A673 (cell line): ENCODE data around the gene MOXD1. TPM values are rescaled to one million over a fixed set of nuclear protein-coding genes. Genes with fewer than 3 reads are reported as not detected.

Source experiments
- BruUV-seq: library from RNA; stranded (reverse); fragments of 400-500 nt; replicated peaks from 2 replicates; lab custom pipeline; 2021; lab: Mats Ljungman, UMichigan
- CTCF ChIA-PET: fragments of 300-600 bp; sonication (Branson Sonifier 250); formaldehyde crosslinking; loops from one replicate; lab custom pipeline; 2022; ENCODE audit warnings: antibody characterized with exemption; lab: Charles Lee
- POLR2A ChIA-PET: fragments of 300-600 bp; sonication (Branson Sonifier 250); formaldehyde crosslinking; loops from one replicate; lab custom pipeline; 2022; ENCODE audit warnings: antibody characterized with exemption; ENCODE audit not compliant: low non-redundant PET; lab: Charles Lee
- DNase-seq: peaks from one replicate; pipeline ENCODE4 v3.0.0-alpha.2; 2015; ENCODE audit warnings: low spot score
- H3K27ac ChIP-seq: fragments of 200-600 bp; sonication (generic); 2 replicates; pipeline ENCODE4 v1.5.1; 2016; ENCODE audit warnings: mixed run types, low read depth, mild to moderate bottlenecking, mixed read lengths, antibody characterized with exemption, low read length; ENCODE audit not compliant: poor library complexity, severe bottlenecking
- H3K27me3 ChIP-seq: fragments of 200-600 bp; sonication (generic); replicated peaks from 2 replicates; pipeline ENCODE4 v1.6.1; 2017; ENCODE audit warnings: mixed run types, low read depth, mild to moderate bottlenecking, mixed read lengths, antibody characterized with exemption, low read length; ENCODE audit not compliant: insufficient read depth, poor library complexity
- H3K36me3 ChIP-seq: fragments of 200-600 bp; sonication (generic); 2 replicates; pipeline ENCODE4 v1.6.1; 2016; ENCODE audit warnings: mixed run types, mild to moderate bottlenecking, mixed read lengths, antibody characterized with exemption, low read length; ENCODE audit not compliant: insufficient read depth, poor library complexity, severe bottlenecking
- H3K4me1 ChIP-seq: fragments of 200-600 bp; sonication (generic); 2 replicates; pipeline ENCODE4 v1.6.1; 2017; ENCODE audit warnings: mixed run types, mild to moderate bottlenecking, mixed read lengths, antibody characterized with exemption, low read length; ENCODE audit not compliant: insufficient read depth, poor library complexity, severe bottlenecking
- H3K4me3 ChIP-seq: fragments of 200-600 bp; sonication (generic); 2 replicates; pipeline ENCODE4 v1.5.1; 2016; ENCODE audit warnings: low read depth, mixed run types, mild to moderate bottlenecking, mixed read lengths, low read length; ENCODE audit not compliant: poor library complexity, severe bottlenecking
- H3K9me3 ChIP-seq: fragments of 200-600 bp; sonication (generic); 2 replicates; pipeline ENCODE4 v1.6.1; 2016; ENCODE audit warnings: mixed run types, low read depth, mild to moderate bottlenecking, mixed read lengths, antibody characterized with exemption, low read length; ENCODE audit not compliant: poor library complexity, severe bottlenecking
- EZH2 ChIP-seq: fragments of 200-600 bp; sonication (generic); IDR thresholded peaks from 2 replicates; pipeline ENCODE4 v1.6.1; 2017; ENCODE audit warnings: borderline replicate concordance, low read depth, mild to moderate bottlenecking, mixed read lengths, antibody characterized with exemption, low read length; ENCODE audit not compliant: poor library complexity, severe bottlenecking
- intact Hi-C: fragments of 100-400 bp; cut with micrococcal nuclease; formaldehyde crosslinking; loops from one replicate; pipeline ENCODE4 v1.10.0; 2022; ENCODE audit not compliant: unreplicated experiment
- total RNA-seq: library from RNA; stranded (reverse); gene quantifications from 2 replicates; pipeline ENCODE4 v1.2.3, GENCODE V29; 2021
- TF ChIP-seq, protein P1 (sequence below): fragments of 300-800, 200-600 bp; sonication (generic); conservative IDR thresholded peaks from 2 replicates; pipeline ENCODE4 v1.5.1; 2017; ENCODE audit warnings: low read depth, mild to moderate bottlenecking, antibody characterized with exemption, low read length, moderate library complexity, mixed read lengths

Gene MOXD1
- total RNA-seq, 1 experiment from 2014 or later, result not detected

DNA sequence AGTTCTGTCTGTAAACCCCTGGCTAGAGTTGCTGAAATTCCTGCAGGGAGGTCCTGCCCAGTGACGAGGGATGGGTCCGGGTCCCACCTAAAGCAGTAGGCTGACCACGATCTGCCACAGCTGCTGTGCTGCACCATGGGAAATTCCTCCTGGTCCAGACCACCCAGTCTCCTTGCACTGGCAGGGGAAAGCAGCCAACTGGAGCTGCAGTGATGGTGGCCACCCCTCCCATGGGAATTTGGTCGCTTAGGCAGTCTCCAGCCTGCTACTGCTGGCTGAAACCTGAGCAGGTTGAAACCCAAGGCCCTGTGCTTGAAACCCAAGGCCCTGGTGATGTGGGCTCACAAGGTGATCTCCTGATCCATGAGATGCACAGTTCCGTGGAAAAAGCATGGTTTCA lies 23.9 kb upstream of the MOXD1 start:
- POLR2A ChIA-PET, result no interaction called here
- H3K4me1 ChIP-seq, result no peaks in the 10 kb centered on the region

DNA sequence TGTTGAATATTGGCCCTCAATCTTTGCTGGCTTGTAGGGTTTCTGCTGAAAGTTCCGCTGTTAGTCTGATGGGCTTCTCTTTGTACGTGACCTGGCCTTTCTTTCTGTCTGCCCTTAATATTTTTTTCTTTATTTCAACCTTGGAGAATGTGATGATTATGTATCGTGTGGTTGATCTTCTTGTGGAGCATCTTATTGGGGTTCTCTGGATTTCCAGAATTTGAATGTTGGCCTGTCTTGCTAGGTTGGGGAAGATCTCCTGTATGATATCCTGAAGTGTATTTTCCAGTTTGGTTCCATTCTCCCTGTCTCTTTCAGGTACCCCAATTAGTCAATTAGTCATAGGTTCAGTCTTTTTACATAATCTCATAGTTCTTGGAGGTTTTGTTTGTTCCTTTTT lies 22.6 kb upstream of the MOXD1 start:
- H3K27ac ChIP-seq, result no peak overlapping the region
- no peaks in the 10 kb centered on the region for H3K36me3 ChIP-seq
- intact Hi-C loops, result no loop called here
- H3K4me3 ChIP-seq, result no peak overlapping the region
- DNase-seq, result no peak
- no peaks in the 10 kb centered on the region for H3K4me1 ChIP-seq
- H3K27me3 ChIP-seq, result peaks cover 9% of the 10 kb centered on the region
- ChIA-PET CTCF (no interaction called here), POLR2A (no interaction called here)
- BruUV-seq, result no TSS peak
- TF ChIP-seq, protein P1, sequence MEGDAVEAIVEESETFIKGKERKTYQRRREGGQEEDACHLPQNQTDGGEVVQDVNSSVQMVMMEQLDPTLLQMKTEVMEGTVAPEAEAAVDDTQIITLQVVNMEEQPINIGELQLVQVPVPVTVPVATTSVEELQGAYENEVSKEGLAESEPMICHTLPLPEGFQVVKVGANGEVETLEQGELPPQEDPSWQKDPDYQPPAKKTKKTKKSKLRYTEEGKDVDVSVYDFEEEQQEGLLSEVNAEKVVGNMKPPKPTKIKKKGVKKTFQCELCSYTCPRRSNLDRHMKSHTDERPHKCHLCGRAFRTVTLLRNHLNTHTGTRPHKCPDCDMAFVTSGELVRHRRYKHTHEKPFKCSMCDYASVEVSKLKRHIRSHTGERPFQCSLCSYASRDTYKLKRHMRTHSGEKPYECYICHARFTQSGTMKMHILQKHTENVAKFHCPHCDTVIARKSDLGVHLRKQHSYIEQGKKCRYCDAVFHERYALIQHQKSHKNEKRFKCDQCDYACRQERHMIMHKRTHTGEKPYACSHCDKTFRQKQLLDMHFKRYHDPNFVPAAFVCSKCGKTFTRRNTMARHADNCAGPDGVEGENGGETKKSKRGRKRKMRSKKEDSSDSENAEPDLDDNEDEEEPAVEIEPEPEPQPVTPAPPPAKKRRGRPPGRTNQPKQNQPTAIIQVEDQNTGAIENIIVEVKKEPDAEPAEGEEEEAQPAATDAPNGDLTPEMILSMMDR, result no peak
- no peak for TF ChIP-seq EZH2
- no peaks in the 10 kb centered on the region for H3K9me3 ChIP-seq

More for the DNA sequence above, 23.9 kb upstream of the MOXD1 start:
- Histone ChIP-seq H3K27me3 (peaks cover 12% of the 10 kb centered on the region), H3K9me3 (no peaks in the 10 kb centered on the region), H3K4me3 (no peak overlapping the region), H3K36me3 (no peaks in the 10 kb centered on the region), H3K27ac (no peak overlapping the region)
- BruUV-seq, result no TSS peak
- CTCF ChIA-PET, result no interaction called here
- intact Hi-C loops, result no loop called here
- no peak for DNase-seq
- TF ChIP-seq EZH2, result no peak
- TF ChIP-seq, protein P1, result no peak

DNA sequence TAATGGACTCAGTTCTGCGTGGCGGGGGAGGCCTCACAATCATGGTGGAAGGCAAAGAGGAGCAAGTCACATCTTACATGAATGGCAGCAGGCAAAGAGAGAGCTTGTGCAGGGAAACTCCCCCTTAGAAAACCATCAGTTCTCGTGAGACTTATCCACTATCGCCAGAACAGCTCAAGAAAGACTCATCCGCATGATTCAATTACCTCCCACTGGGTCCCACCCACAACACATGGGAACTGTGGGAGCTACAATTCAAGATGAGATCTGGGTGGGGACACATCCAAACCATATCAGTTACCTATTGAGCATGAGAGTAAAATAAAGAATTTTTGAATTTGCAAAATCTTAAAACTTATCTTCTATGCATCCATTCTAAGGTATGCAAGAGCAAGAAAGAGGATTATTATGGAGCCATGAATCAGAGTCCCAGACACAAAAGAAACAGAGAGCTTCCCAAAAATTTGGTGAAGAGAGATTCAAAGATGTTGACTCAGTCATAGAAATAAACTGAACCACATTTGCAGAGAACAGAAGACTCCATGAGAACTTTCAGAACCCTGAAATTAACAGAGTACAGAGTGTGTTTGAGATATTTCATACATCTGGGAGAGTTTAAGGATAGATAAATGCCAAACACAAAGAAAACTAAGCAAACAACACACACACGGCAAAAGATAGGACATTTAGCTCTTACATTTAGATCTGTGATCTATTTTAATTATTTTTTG lies 17.1 kb upstream of the MOXD1 start:
- ChIA-PET CTCF (interaction anchor here (0.5 kb wide), 1 partner anchor 125 kb away, joined by 6 read pairs; no protein-coding TSS in a partner anchor), POLR2A (no interaction called here)
- H3K4me3 ChIP-seq, result no peak overlapping the region
- H3K36me3 ChIP-seq, result no peaks in the 10 kb centered on the region
- peaks cover 21% of the 10 kb centered on the region for H3K27me3 ChIP-seq
- intact Hi-C loops, result no loop called here
- TF ChIP-seq EZH2, result no peak
- TF ChIP-seq, protein P1, result no peak
- peaks cover 6% of the 10 kb centered on the region for H3K9me3 ChIP-seq
- H3K27ac ChIP-seq, result no peak overlapping the region
- DNase-seq, result no peak
- H3K4me1 ChIP-seq, result no peaks in the 10 kb centered on the region
- BruUV-seq, result no TSS peak
